ENCODE results near the gene PITPNC1. TPM values are rescaled to one million over a fixed set of nuclear protein-coding genes. Genes with fewer than 3 reads are reported as not detected.

PITPNC1 gene
- total RNA-seq, 4 donors from 2014 or later = 7.6 to 30.1 (median 15.1) TPM

GRCh38 chr17:67632141-67632540 lies 255.1 kb downstream of the PITPNC1 start:
- H3K9me3 ChIP-seq = peaks cover 0 to 4% (median 0%) of the 10 kb centered on the region in 3 donors
- TF ChIP-seq POLR2AphosphoS5 (IDR thresholded peaks at IDR 0.05) = no peak
- TF ChIP-seq POLR2A (IDR thresholded peaks at IDR 0.05) = no peak
- no peak for TF ChIP-seq CTCF (IDR thresholded peaks at IDR 0.05)
- TF ChIP-seq EP300 (IDR thresholded peaks at IDR 0.05) = no peak
- ATAC-seq = no peak
- no peaks in the 10 kb centered on the region for H3K27me3 ChIP-seq
- H3K27ac ChIP-seq = no peak overlapping the region
- H3K4me1 ChIP-seq = peaks cover 0 to 38% (median 0%) of the 10 kb centered on the region in 3 donors
- peaks cover 0 to 18% of the 10 kb centered on the region in 2 donors for H3K36me3 ChIP-seq
- WGBS, 2 donors (ENCODE audit: low coverage in 1 of 2) = 81 to 94% methylated on average over 7 to 8 of the region's 8 CpGs
- H3K4me3 ChIP-seq = no peak overlapping the region

GRCh38 chr17:67633751-67634211 lies 256.7 kb downstream of the PITPNC1 start:
- no peaks in the 10 kb centered on the region for H3K9me3 ChIP-seq
- ATAC-seq = peak; percentile 51
- no peak overlapping the region for H3K4me3 ChIP-seq
- H3K27ac ChIP-seq = peak overlapping the region in 3 of 4 donors; percentile 40 to 71 (median 53)
- peaks cover 0 to 54% (median 3%) of the 10 kb centered on the region in 3 donors for H3K4me1 ChIP-seq
- H3K27me3 ChIP-seq = no peaks in the 10 kb centered on the region
- 31 to 70% methylated on average over 5 to 8 of the region's 10 CpGs for WGBS, 2 donors (ENCODE audit: low coverage in 1 of 2)
- TF ChIP-seq POLR2AphosphoS5 (IDR thresholded peaks at IDR 0.05) = peak; percentile 15
- no peak for TF ChIP-seq EP300 (IDR thresholded peaks at IDR 0.05)
- peaks cover 0 to 18% of the 10 kb centered on the region in 2 donors for H3K36me3 ChIP-seq

- WGBS, 2 donors (ENCODE audit: low coverage in 1 of 2) = 28 to 73% methylated on average over 3 of the region's 7 CpGs
Measured at GRCh38 chr17:67635681-67636080, 258.6 kb downstream of the PITPNC1 start.

DNA sequence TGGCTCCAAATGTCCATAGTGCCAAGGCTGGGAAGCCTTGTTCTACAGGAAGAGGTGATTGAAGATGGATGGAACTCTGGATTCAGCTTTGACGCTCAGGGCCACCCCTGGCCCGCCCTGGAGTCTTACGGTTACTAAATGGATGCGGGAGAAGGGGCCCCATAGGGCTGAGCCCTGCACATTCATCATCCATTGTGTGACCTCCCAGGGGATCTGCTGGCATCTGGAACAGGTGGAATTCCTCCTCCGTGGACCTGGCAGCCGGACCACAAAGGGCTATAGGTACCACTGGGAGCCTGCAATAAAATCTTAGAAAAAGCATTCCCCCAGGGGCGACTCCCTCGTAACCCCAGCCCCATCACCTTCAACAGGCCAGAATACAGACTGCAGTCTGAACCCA lies 259.2 kb downstream of the PITPNC1 start:
- TF ChIP-seq POLR2AphosphoS5 (IDR thresholded peaks at IDR 0.05) (no peak), CTCF (IDR thresholded peaks at IDR 0.05) (no peak), EP300 (IDR thresholded peaks at IDR 0.05) (no peak), POLR2A (IDR thresholded peaks at IDR 0.05) (no peak)
- Histone ChIP-seq H3K4me3 (no peak overlapping the region), H3K27ac (peak overlapping the region in 3 of 4 donors; percentile 26 to 46 (median 33)), H3K4me1 (peaks cover 0 to 65% (median 3%) of the 10 kb centered on the region in 3 donors), H3K36me3 (peaks cover 0 to 18% of the 10 kb centered on the region in 2 donors), H3K9me3 (no peaks in the 10 kb centered on the region), H3K27me3 (no peaks in the 10 kb centered on the region)
- 80 to 100% methylated on average over 1 to 2 of the region's 8 CpGs for WGBS, 2 donors (ENCODE audit: low coverage in 1 of 2)
- ATAC-seq = no peak

More at GRCh38 chr17:67635681-67636080, 258.6 kb downstream of the PITPNC1 start:
- no peaks in the 10 kb centered on the region for H3K9me3 ChIP-seq
- peaks cover 0 to 62% (median 3%) of the 10 kb centered on the region in 3 donors for H3K4me1 ChIP-seq
- ATAC-seq = peak; percentile 39
- TF ChIP-seq POLR2AphosphoS5 (IDR thresholded peaks at IDR 0.05) = no peak
- no peak for TF ChIP-seq CTCF (IDR thresholded peaks at IDR 0.05)
- no peak for TF ChIP-seq EP300 (IDR thresholded peaks at IDR 0.05)
- TF ChIP-seq POLR2A (IDR thresholded peaks at IDR 0.05) = no peak
- H3K27me3 ChIP-seq = no peaks in the 10 kb centered on the region
- H3K4me3 ChIP-seq = no peak overlapping the region
- H3K27ac ChIP-seq = peak overlapping the region in 3 of 4 donors; percentile 11 to 46 (median 33)
- H3K36me3 ChIP-seq = peaks cover 0 to 18% of the 10 kb centered on the region in 2 donors

- ATAC-seq = no peak
Measured at GRCh38 chr17:67636834-67637520, 259.9 kb downstream of the PITPNC1 start.

More at GRCh38 chr17:67636834-67637520, 259.9 kb downstream of the PITPNC1 start:
- H3K36me3 ChIP-seq = peaks cover 0 to 16% of the 10 kb centered on the region in 2 donors
- no peak overlapping the region for H3K4me3 ChIP-seq
- H3K4me1 ChIP-seq = peaks cover 0 to 65% (median 3%) of the 10 kb centered on the region in 3 donors
- 58 to 86% methylated on average over 3 to 10 of the region's 13 CpGs for WGBS, 2 donors (ENCODE audit: low coverage in 1 of 2)
- TF ChIP-seq POLR2AphosphoS5 (IDR thresholded peaks at IDR 0.05) (no peak), CTCF (IDR thresholded peaks at IDR 0.05) (no peak)
- H3K27me3 ChIP-seq = no peaks in the 10 kb centered on the region
- H3K9me3 ChIP-seq = no peaks in the 10 kb centered on the region
- peak overlapping the region in 3 of 4 donors; percentile 22 to 46 (median 33) for H3K27ac ChIP-seq

Measured in gastroesophageal sphincter (tissue), 4 donors.